IPS-18a (cell line): ENCODE data around the gene MYL12B.
A peak's percentile ranks its signal among the peaks of the same experiment; 100 is the strongest.

Source experiments
- H3K27ac ChIP-seq: one replicate; pipeline ENCODE4 v1.5.1; 2013; ENCODE audit warnings: low read length
- H3K27me3 ChIP-seq: one replicate; pipeline ENCODE4 v1.6.1; 2013; ENCODE audit warnings: mild to moderate bottlenecking, low read length; ENCODE audit not compliant: control insufficient read depth, insufficient read depth
- H3K36me3 ChIP-seq: one replicate; pipeline ENCODE4 v1.6.1; 2013; ENCODE audit warnings: low read depth, low read length; ENCODE audit not compliant: control insufficient read depth
- H3K4me1 ChIP-seq: one replicate; pipeline ENCODE4 v1.6.1; 2013; ENCODE audit warnings: low read depth, low read length; ENCODE audit not compliant: control insufficient read depth
- H3K4me3 ChIP-seq: one replicate; pipeline ENCODE4 v1.5.1; 2013; ENCODE audit warnings: low read length
- H3K9ac ChIP-seq: one replicate; pipeline ENCODE4 v1.6.1; 2013; ENCODE audit warnings: mild to moderate bottlenecking, low read length, moderate library complexity
- H3K9me3 ChIP-seq: one replicate; pipeline ENCODE4 v1.6.1; 2013; ENCODE audit warnings: low read depth, low read length; ENCODE audit not compliant: control insufficient read depth

Gene MYL12B

DNA sequence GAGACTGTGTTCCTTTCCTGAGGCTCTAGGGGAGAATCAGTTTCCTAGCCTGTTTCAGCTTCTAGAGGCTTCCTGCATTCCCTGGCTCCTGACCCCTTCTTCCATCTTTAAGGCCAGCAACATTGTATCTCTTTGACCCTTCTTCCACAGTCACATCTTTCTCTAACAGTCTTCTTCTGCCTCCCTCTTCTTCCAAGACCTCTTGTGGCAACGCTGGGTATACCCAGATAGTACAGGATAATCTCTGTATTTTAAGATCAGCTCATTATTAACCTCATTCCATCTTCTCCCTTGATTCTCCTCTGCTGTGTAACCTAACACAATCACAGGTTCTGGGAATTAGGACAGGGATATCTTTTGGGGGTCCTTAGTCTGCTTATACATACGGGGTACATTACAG is 23.2 kb upstream of the MYL12B start:
- no peaks in the 10 kb centered on the region for H3K36me3 ChIP-seq
- no peak overlapping the region for H3K27ac ChIP-seq
- H3K9me3 ChIP-seq: no peaks in the 10 kb centered on the region
- no peaks in the 10 kb centered on the region for H3K27me3 ChIP-seq
- H3K4me1 ChIP-seq: no peaks in the 10 kb centered on the region
- H3K9ac ChIP-seq: no peak overlapping the region
- H3K4me3 ChIP-seq: no peak overlapping the region

DNA sequence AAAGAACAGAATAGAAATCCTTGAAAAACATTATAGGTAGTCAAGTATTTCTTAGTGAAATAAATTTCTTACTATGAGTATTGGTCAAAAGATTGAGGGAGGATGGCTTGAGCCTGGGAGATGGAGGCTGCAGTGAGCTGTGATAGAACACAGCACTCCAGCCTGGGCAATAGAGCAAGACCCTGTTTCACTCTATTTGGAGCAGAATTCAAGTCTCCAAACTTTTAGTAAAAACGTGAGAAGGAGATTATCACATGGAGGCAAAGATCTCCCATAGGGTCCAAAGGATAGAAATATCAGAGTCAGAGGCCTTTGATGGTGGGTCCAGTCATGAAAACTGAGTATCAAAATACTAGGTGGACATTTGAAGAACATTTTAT is 16.8 kb upstream of the MYL12B start:
- no peak overlapping the region for H3K27ac ChIP-seq
- peaks cover 4% of the 10 kb centered on the region for H3K27me3 ChIP-seq
- H3K9me3 ChIP-seq: no peaks in the 10 kb centered on the region
- peaks cover 5% of the 10 kb centered on the region for H3K36me3 ChIP-seq
- H3K4me3 ChIP-seq: no peak overlapping the region
- H3K9ac ChIP-seq: no peak overlapping the region
- H3K4me1 ChIP-seq: peaks cover 19% of the 10 kb centered on the region

DNA sequence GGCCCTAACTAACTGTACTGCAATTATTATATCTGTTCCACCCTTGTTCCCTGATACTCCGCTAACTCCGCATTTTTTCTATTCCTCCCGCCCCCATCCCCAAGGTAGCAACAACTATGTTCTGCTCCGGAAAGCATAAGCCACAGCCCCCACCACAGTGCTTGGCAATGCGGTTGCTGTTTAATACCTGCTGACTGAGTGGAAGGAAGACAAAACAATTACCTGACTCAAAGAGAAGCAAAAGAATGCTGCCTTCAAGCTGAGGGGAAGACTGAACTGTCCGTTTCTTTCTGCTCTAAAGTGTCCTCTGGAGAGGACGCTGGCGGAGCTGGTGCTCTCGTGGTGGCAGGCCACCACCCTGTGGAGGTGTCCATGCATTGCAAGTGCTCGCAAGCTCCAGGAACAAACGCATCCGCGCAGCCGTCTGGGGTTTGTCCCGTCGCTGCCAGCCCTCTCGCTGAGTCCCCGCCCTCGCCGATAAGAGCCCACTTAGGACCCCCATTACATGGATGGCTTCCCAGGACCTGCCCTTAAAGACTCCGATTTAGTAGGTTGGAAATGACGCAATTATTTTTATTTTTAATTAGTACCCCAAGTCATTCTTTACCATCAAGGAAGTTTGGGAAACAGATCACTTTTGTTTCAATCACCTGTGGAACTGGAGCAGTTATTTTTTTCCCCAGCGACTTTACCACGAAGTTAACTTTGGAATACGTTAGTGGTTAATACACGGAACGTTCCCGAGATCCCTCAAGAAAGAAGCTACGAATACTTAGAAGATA is 15.9 kb upstream of the MYL12B start:
- peaks cover 10% of the 10 kb centered on the region for H3K36me3 ChIP-seq
- H3K4me3 ChIP-seq: peak overlapping the region; percentile 90
- no peak overlapping the region for H3K27ac ChIP-seq
- H3K4me1 ChIP-seq: peaks cover 19% of the 10 kb centered on the region
- H3K9ac ChIP-seq: peak overlapping the region; percentile 99
- no peaks in the 10 kb centered on the region for H3K9me3 ChIP-seq
- peaks cover 4% of the 10 kb centered on the region for H3K27me3 ChIP-seq

DNA sequence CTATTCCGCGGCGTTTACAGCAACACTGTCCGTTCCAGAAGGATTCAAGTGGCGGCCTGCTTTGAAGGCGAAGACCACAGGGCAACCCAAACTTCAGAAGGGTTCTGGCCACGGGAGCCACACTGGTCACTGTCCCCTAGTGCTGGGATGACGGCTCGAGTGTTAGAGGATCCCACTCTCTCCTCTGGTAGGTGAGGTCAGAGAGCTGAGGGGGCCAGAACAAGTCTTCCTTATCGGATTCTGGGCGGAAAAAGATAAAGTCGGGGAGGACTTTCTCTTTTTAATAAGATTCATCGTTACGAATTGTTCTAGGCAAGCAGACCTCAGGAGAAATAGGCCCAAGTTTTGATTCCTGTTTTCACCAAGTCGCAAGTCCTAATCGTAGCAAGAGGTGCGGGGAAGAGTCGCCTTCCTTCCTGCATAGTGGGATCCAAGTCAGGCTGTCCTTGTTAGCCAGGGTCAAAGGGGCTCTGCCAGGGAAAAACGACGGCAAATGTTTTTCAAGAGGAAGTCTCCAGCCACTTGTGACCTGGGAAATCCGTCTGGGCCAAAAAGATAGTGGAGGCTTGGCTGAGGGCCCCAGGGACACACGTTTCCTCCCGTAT is 15.2 kb upstream of the MYL12B start:
- no peaks in the 10 kb centered on the region for H3K9me3 ChIP-seq
- no peak overlapping the region for H3K27ac ChIP-seq
- peak overlapping the region; percentile 99 for H3K9ac ChIP-seq
- peaks cover 19% of the 10 kb centered on the region for H3K4me1 ChIP-seq
- peaks cover 4% of the 10 kb centered on the region for H3K27me3 ChIP-seq
- peak overlapping the region; percentile 90 for H3K4me3 ChIP-seq
- H3K36me3 ChIP-seq: peaks cover 10% of the 10 kb centered on the region

DNA sequence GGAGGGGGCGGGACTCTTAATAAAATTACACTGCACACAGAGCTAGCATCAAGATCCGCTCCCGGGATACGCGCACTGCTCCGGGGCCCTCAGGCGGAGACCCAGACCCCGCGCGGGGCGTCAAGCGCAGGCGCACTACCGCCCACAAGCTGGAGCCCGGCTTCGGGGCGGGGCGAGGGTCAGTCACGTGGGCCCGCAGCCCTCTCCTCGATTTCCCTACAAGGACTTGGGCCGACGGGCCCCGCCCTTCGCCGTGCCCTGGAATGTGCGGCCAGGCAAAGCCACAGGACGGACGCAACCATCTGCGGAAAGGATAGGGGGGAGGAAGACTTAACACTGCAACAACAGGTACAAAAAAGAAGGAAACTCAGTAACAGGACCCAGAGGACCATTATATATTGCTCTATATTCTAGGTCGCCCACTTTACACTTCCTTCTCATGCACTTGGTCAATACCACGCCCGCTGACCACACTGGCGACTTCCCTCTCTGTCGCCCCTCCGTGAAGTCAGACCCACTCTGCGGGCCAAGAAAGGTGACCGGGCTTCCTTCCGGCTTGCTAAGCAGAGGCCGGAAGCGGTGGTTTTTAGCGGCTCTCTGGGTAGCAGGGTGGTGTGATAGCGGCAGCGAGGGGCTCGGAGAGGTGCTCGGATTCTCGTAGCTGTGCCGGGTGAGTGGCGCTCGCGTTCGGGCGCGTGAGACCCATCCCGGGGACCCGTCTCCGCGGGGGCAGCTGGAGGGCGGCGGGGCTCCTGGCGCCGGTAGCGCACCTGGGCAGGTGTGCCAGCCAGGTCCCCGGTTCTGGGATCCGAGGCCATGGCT is 14.5 kb upstream of the MYL12B start, which contains the start of gene MYL12A:
Gene MYL12A (plus strand): TSS at position 562 of the 822 bp plus-strand sequence. CDS start 5,447 bp downstream, outside the sequence.
- peak within 1 kb of the TSS; percentile 100 for H3K27ac ChIP-seq
- H3K9me3 ChIP-seq: no peaks in the 10 kb centered on the region
- peaks cover 19% of the 10 kb centered on the region for H3K4me1 ChIP-seq
- H3K9ac ChIP-seq: peak within 1 kb of the TSS; percentile 99
- peak within 1 kb of the TSS; percentile 90 for H3K4me3 ChIP-seq
- H3K27me3 ChIP-seq: peaks cover 4% of the 10 kb centered on the region
- peaks cover 10% of the 10 kb centered on the region for H3K36me3 ChIP-seq

DNA sequence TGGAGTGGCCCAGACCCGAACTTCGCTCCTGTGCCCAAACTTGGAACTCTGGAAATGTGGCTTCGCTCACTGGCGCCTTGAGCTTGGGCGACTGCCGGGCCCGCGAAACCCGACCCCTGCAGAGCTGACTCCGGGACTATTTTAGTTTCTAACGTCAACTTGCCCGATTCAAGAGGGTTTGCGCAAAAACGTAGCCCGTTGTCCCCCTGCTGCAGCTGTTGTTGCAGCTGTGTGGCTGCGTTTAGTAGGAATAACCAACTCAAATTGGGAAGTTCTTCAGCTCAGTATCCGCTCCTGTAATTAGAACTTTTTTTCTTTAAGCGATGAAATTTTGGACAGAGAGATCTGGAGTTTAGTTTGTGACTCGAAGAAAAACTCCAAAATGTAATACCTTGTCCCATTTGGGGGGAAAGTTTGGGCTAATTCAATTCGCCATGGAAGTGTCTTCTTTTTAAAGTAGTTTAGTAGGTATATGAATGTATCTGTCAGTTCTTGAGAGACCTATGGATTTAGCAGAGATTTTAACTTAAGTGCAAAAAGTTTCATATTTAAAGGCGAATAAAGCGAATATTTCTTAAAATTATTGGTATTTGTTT is 13.8 kb upstream of the MYL12B start:
- Histone ChIP-seq H3K27ac (peak overlapping the region; percentile 100), H3K27me3 (peaks cover 4% of the 10 kb centered on the region), H3K9me3 (no peaks in the 10 kb centered on the region), H3K4me3 (peak overlapping the region; percentile 90), H3K4me1 (peaks cover 19% of the 10 kb centered on the region), H3K36me3 (peaks cover 12% of the 10 kb centered on the region), H3K9ac (peak overlapping the region; percentile 99)

DNA sequence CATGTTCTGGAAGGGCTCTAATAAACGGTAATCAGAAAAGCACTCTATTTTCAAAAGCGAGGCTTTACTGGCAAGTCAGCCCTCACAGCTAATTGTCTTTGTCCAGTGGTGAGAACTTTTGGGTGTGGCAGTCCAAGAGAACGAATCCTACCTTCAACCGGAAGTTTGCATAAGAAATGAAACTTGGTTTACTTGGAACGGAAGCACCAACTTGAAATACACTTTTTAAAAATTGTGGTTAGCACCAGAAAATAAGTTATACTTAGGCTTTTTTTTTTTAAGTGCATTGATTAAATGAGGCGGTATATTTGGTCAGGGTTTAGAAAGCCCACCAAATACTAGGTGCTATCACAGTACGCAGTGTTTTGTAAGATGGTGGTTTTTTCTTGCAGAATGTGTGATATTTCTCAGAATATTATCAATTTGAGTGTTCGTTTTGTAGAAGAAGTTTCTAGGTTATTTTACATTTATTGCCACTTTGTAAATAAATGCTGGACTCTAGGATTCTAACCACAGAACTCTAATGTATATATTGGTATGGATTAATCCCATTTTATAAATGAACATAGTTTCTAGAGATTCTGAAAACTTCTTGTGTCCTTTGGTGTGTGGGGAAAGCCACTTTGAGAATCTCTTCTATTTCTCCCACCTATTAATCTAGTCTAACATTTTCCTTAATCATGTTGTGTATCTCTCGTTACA is 13.1 kb upstream of the MYL12B start:
- Histone ChIP-seq H3K4me1 (peaks cover 19% of the 10 kb centered on the region), H3K27me3 (peaks cover 4% of the 10 kb centered on the region)

DNA sequence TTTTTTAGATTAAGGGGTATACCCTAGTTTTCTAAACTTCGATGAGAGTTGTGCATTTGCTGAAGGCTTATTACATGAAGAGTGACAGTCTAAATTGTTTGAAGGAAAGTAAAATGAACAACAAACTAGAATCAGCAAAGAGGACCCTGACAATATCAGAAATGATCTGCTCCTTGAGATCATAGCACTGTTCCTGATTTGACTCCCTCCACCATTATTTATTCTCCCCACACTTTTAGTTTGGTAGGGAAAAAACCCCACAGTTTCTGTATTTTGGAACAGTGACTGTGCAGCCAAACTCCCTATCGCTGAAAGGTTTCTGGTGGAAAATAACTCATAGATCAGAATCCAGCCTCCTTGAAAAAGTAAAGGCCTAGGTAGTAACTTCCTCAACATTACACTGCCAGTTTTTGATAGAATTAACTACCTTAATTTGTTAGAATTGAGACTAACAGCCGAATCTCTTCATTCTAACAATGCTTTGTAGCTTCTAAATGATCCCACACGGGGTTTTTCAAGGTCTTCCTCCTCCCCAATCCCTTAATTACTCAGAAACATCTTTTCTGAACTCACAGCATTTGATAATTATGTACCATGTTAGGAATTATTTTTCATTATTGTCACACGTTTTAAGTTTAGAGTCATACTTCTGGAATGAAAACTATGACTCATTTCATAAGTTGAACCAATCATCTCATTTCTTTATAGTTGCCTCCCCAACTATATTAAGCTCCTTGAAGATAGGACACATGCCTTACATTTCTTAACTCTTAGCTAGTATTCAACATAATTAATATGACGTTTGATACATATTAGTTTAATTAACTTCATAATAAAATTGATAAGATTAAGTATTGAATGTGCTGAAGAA is 11.5 kb upstream of the MYL12B start:
- H3K4me1 ChIP-seq: peaks cover 19% of the 10 kb centered on the region
- peaks cover 35% of the 10 kb centered on the region for H3K36me3 ChIP-seq
- no peak overlapping the region for H3K4me3 ChIP-seq
- H3K9me3 ChIP-seq: no peaks in the 10 kb centered on the region
- H3K9ac ChIP-seq: no peak overlapping the region
- H3K27ac ChIP-seq: no peak overlapping the region
- H3K27me3 ChIP-seq: peaks cover 4% of the 10 kb centered on the region

More for the DNA sequence above, 13.1 kb upstream of the MYL12B start:
- Histone ChIP-seq H3K27ac (no peak overlapping the region), H3K9me3 (no peaks in the 10 kb centered on the region), H3K4me3 (peak overlapping the region; percentile 90), H3K9ac (peak overlapping the region; percentile 99), H3K36me3 (peaks cover 19% of the 10 kb centered on the region)

DNA sequence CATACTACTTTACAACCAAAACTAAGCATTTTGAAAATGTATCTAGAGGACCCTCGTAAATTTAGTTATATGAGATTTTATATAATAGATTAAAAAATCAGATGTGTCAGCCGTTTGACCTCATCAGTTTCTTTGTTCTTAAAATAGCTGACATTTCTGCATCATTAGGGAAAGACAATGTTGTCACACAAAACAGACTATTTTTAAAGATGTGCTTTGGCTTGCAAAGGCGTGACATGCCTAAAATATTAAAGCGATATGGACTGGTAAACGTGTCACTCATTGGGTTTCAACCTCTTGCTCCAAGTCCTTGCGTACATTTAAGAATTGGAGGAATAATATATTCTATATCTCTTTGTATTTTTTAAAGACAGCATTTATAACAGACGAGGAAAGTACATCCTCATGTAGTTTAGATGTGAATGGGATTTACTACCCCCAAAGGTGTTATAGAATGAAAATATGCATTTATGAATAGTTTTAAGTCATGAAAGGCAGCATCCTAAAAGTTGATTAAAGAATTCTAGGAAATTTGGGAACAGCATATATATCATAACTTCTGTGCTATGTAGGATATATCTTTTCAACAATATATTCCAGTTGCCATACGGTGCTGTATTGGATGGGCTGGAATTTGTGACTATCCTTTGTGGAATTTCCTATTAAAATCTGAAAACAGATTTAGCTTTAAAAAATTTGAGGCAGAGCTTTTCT is 10.5 kb upstream of the MYL12B start:
- Histone ChIP-seq H3K9me3 (no peaks in the 10 kb centered on the region), H3K9ac (no peak overlapping the region), H3K27ac (no peak overlapping the region), H3K36me3 (peaks cover 45% of the 10 kb centered on the region), H3K4me1 (peaks cover 13% of the 10 kb centered on the region), H3K4me3 (no peak overlapping the region), H3K27me3 (peaks cover 2% of the 10 kb centered on the region)

DNA sequence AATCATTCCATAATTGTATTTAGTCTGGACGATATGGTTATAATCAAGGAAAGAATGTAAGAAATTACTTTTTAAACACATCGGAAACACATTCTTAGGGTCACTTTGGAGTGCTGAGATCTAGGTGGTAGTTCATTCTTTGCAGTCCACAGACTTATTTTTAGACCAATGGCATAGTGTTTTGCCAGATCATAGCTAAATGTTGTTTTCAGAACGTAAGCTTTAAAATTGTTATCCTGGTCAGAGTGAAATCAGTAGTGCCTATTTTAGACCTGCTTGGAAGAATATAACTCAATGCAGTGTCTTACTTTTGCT is 10.0 kb upstream of the MYL12B start:
- Histone ChIP-seq H3K9me3 (no peaks in the 10 kb centered on the region), H3K36me3 (peaks cover 50% of the 10 kb centered on the region), H3K9ac (no peak overlapping the region), H3K27ac (no peak overlapping the region), H3K4me3 (no peak overlapping the region), H3K27me3 (no peaks in the 10 kb centered on the region), H3K4me1 (peaks cover 8% of the 10 kb centered on the region)
